HepG2 (cell line): ENCODE measurements around the gene NYNRIN. TPM values are rescaled to one million over a fixed set of nuclear protein-coding genes. Genes with fewer than 3 reads are reported as not detected.

Experiments used
- ATF1 ChIP-seq: IDR thresholded peaks from 2 replicates; pipeline ENCODE4 v1.6.1; 2016; ENCODE audit warnings: mild to moderate bottlenecking, control low read depth
- HNF4A ChIP-seq: sonication (generic); formaldehyde crosslinking; IDR thresholded peaks from 2 replicates; pipeline ENCODE4 v1.4.0; 2020; ENCODE audit warnings: missing genetic modification reagents
- JDP2 ChIP-seq: sonication (generic); formaldehyde crosslinking; IDR thresholded peaks from 2 replicates; pipeline ENCODE4 v1.8.1; 2022; ENCODE audit warnings: missing genetic modification reagents, borderline replicate concordance
- KLF11 ChIP-seq: IDR thresholded peaks from 2 replicates; pipeline ENCODE4 v1.6.1; 2016; ENCODE audit warnings: missing compliant biosample characterization
- MED13 ChIP-seq: sonication (generic); formaldehyde crosslinking; IDR thresholded peaks from 2 replicates; pipeline ENCODE4 v1.5.0; 2020; ENCODE audit warnings: missing genetic modification reagents
- MEIS1 ChIP-seq: sonication (generic); formaldehyde crosslinking; IDR thresholded peaks from 2 replicates; pipeline ENCODE4 v1.9.0; 2021; ENCODE audit warnings: mild to moderate bottlenecking, missing genetic modification reagents, moderate library complexity, borderline replicate concordance
- MIER3 ChIP-seq: IDR thresholded peaks from 2 replicates; pipeline ENCODE4 v1.6.1; 2016; ENCODE audit warnings: missing compliant biosample characterization, borderline replicate concordance
- RCOR2 ChIP-seq: IDR thresholded peaks from 2 replicates; pipeline ENCODE4 v1.6.1; 2016; ENCODE audit warnings: missing biosample characterization, missing genetic modification reagents
- RNF2 ChIP-seq: fragments of 450-650 bp; conservative IDR thresholded peaks from 2 replicates; pipeline ENCODE4 v1.6.1; 2016; ENCODE audit warnings: low read depth
- RXRA ChIP-seq: sonication (generic); formaldehyde crosslinking; IDR thresholded peaks from 2 replicates; pipeline ENCODE4 v1.5.1; 2020; ENCODE audit warnings: missing genetic modification reagents
- SAP130 ChIP-seq: IDR thresholded peaks from 2 replicates; pipeline ENCODE4 v1.6.1; 2016; ENCODE audit warnings: low read depth
- TMF1 ChIP-seq: sonication (generic); formaldehyde crosslinking; IDR thresholded peaks from 2 replicates; pipeline ENCODE4 v1.8.1; 2022; ENCODE audit warnings: low read depth, missing genetic modification reagents
- TSC22D2 ChIP-seq: sonication (generic); formaldehyde crosslinking; IDR thresholded peaks from 2 replicates; pipeline ENCODE4 v1.5.1; 2020; ENCODE audit warnings: missing genetic modification reagents, mild to moderate bottlenecking, borderline replicate concordance
- ZBTB46 ChIP-seq: sonication (generic); formaldehyde crosslinking; IDR thresholded peaks from 2 replicates; pipeline ENCODE4 v1.4.0; 2020; ENCODE audit warnings: mild to moderate bottlenecking, missing genetic modification reagents, borderline replicate concordance
- ZFP90 ChIP-seq: sonication (generic); formaldehyde crosslinking; IDR thresholded peaks from 2 replicates; pipeline ENCODE4 v1.8.0; 2022; ENCODE audit warnings: missing genetic modification reagents, mild to moderate bottlenecking, inconsistent platforms, borderline replicate concordance
- ZNF17 ChIP-seq: sonication (generic); formaldehyde crosslinking; IDR thresholded peaks from 2 replicates; pipeline ENCODE4 v1.5.0; 2020; ENCODE audit warnings: mild to moderate bottlenecking, missing genetic modification reagents
- ZNF24 ChIP-seq: fragments of 450-650 bp; IDR thresholded peaks from 2 replicates; pipeline ENCODE4 v1.6.1; 2017; ENCODE audit warnings: antibody characterized with exemption, mild to moderate bottlenecking
- ZNF329 ChIP-seq: sonication (generic); formaldehyde crosslinking; IDR thresholded peaks from 2 replicates; pipeline ENCODE4 v1.9.0; 2021; ENCODE audit warnings: low read depth, mild to moderate bottlenecking, missing genetic modification reagents
- ZNF468 ChIP-seq: sonication (generic); formaldehyde crosslinking; IDR thresholded peaks from 2 replicates; pipeline ENCODE4 v1.8.0; 2022; ENCODE audit warnings: mild to moderate bottlenecking, moderate library complexity, missing genetic modification reagents
- ZNF564 ChIP-seq: sonication (generic); formaldehyde crosslinking; IDR thresholded peaks from 2 replicates; pipeline ENCODE4 v1.8.1; 2023; ENCODE audit warnings: mild to moderate bottlenecking, missing genetic modification reagents
- ZNF567 ChIP-seq: sonication (generic); formaldehyde crosslinking; IDR thresholded peaks from 2 replicates; pipeline ENCODE4 v1.8.1; 2023; ENCODE audit warnings: mild to moderate bottlenecking, missing genetic modification reagents, borderline replicate concordance
- ZNF703 ChIP-seq: sonication (generic); formaldehyde crosslinking; IDR thresholded peaks from 2 replicates; pipeline ENCODE4 v1.5.1; 2020; ENCODE audit warnings: missing genetic modification reagents, mild to moderate bottlenecking, moderate library complexity, borderline replicate concordance
- ZNF704 ChIP-seq: sonication (generic); formaldehyde crosslinking; IDR thresholded peaks from 2 replicates; pipeline ENCODE4 v1.8.1; 2023; ENCODE audit warnings: mild to moderate bottlenecking, inconsistent platforms, moderate library complexity, missing genetic modification reagents, borderline replicate concordance
- ZNF790 ChIP-seq: sonication (generic); formaldehyde crosslinking; IDR thresholded peaks from 2 replicates; pipeline ENCODE4 v1.8.0; 2022; ENCODE audit warnings: missing genetic modification reagents, mild to moderate bottlenecking, borderline replicate concordance
- ZSCAN29 ChIP-seq: sonication (generic); formaldehyde crosslinking; conservative IDR thresholded peaks from 2 replicates; pipeline ENCODE4 v1.4.0; 2020; ENCODE audit warnings: mild to moderate bottlenecking, missing genetic modification reagents
- polyA plus RNA-seq, 8 experiments: library from polyadenylated mRNA; depleted of rRNA in 3 of 8; stranded (reverse) in 7 of 8; unstranded in 1 of 8; fragments of >200 nt; fragmentation: Illumina TruSeq in 4 of 8; extraction: Trizol in 4 of 8; gene quantifications; 2 replicates each; pipeline versions ENCODE4 v1.2.1 to v1.2.3, GENCODE V29; 2011 to 2016; ENCODE audit warnings: low read depth in 4 of 8, missing spikeins in 1 of 8, mixed read lengths in 1 of 8; ENCODE audit not compliant: insufficient read depth in 1 of 8
- total RNA-seq, 5 experiments: library from RNA; depleted of rRNA; stranded (reverse); fragments of >200 nt; fragmentation: Illumina TruSeq; extraction: Trizol; gene quantifications; 2 replicates each; pipeline ENCODE4 v1.2.3, GENCODE V29; 2016; ENCODE audit warnings: low read depth in 1 of 5
- TF ChIP-seq, protein P1 (sequence below): sonication (generic); formaldehyde crosslinking; IDR thresholded peaks from 2 replicates; pipeline ENCODE4 v1.4.0; 2020; ENCODE audit warnings: missing genetic modification reagents

NYNRIN gene
- total and polyA plus RNA-seq, 2 of the 13 experiments (the other 11 are each of a cell fraction or from before 2014, with no cell fraction given), result 0.63 to 1.1 TPM

DNA sequence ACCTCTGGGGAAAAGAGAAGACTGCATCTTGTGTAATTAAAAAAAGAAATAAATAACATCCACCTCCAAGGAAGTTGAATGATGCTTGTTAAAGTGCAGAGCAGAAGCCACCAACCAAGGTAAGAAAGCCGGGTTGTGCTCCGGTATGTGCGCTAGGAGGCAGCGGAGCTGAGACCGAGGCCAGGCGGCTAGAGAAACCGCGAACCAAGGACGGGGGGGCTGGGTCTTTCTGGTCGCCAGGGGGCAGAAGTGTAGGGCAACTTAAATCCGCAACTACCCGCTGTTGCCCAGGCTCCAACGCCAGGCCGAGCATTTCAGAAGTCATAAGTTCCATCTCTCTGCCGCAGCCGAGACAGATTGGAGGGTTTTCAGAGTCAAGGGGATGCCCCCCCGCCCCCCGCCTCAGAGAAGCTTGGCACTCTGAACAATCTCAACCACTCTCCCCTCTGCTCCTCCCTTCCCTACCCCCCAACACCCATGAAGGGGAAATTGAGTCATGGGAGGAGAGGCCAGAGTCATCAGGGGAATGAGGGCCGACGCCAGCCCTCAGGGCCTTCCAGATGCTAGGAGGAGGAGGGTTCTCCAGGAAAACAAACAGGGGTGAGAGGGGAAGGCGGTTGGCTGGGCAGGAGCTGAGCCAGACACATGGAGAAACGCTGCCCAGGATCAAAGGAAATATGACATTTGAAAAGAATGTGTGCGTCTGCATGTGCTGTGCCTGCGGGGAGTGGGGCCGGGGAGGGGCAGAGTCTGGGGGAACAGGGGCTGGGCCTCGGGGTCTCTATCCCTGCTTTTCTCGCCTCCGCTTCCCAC lies 33.0 kb upstream of the NYNRIN start (continued):
- peak; percentile 91; the same call in 1 of the 2 replicates for TF ChIP-seq MEIS1 (CRISPR knock-in tag)
- no peak for TF ChIP-seq KLF11
- peak; percentile 98; the same call in 1 of the 2 replicates for TF ChIP-seq TSC22D2
- TF ChIP-seq RNF2, result no peak; the same call in 1 of the 2 replicates
- no peak for TF ChIP-seq ZNF468 (CRISPR knock-in tag)
- peak; percentile 84 for TF ChIP-seq SAP130
- TF ChIP-seq ZNF564, result no peak; the same call in 1 of the 2 replicates
- TF ChIP-seq ATF1, result no peak
- TF ChIP-seq ZNF703, result 0 out of 2 replicates have a peak, but pooled peaks have one; percentile 44
- peak; percentile 59; the same call in 1 of the 2 replicates for TF ChIP-seq RCOR2 (CRISPR knock-in tag)
- no peak; the same call in 1 of the 2 replicates for TF ChIP-seq TMF1 (CRISPR knock-in tag)
- TF ChIP-seq ZNF704 (CRISPR knock-in tag), result peak; percentile 90; the same call in 1 of the 2 replicates
- no peak for TF ChIP-seq ZNF790
- TF ChIP-seq ZNF24, result no peak; the same call in 1 of the 2 replicates
- TF ChIP-seq ZBTB46 (CRISPR knock-in tag), result no peak
- peak; percentile 86 for TF ChIP-seq ZNF567 (CRISPR knock-in tag)
- peak; percentile 89 for TF ChIP-seq ZFP90
- 0 out of 2 replicates have a peak, but pooled peaks have one; percentile 29 for TF ChIP-seq MED13 (CRISPR knock-in tag)
- TF ChIP-seq ZSCAN29 (CRISPR knock-in tag), result peak; percentile 98
- TF ChIP-seq ZNF17 (CRISPR knock-in tag), result no peak
- peak; percentile 74 for TF ChIP-seq RXRA (CRISPR knock-in tag)
- TF ChIP-seq ZNF329 (CRISPR knock-in tag), result no peak
- peak; percentile 52; the same call in 1 of the 2 replicates for TF ChIP-seq HNF4A (CRISPR knock-in tag)
- TF ChIP-seq MIER3, result peak; percentile 91; the same call in 1 of the 2 replicates
- no peak for TF ChIP-seq JDP2
- TF ChIP-seq, protein P1, sequence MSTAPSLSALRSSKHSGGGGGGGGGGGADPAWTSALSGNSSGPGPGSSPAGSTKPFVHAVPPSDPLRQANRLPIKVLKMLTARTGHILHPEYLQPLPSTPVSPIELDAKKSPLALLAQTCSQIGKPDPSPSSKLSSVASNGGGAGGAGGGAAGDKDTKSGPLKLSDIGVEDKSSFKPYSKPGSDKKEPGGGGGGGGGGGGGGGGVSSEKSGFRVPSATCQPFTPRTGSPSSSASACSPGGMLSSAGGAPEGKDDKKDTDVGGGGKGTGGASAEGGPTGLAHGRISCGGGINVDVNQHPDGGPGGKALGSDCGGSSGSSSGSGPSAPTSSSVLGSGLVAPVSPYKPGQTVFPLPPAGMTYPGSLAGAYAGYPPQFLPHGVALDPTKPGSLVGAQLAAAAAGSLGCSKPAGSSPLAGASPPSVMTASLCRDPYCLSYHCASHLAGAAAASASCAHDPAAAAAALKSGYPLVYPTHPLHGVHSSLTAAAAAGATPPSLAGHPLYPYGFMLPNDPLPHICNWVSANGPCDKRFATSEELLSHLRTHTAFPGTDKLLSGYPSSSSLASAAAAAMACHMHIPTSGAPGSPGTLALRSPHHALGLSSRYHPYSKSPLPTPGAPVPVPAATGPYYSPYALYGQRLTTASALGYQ, result 0 out of 2 replicates have a peak, but pooled peaks have one; percentile 58
